Measurements from ENCODE around the gene PAQR4. TPM values are rescaled to one million over a fixed set of nuclear protein-coding genes. Genes with fewer than 3 reads are reported as not detected.

PAQR4 gene
- total and polyA plus RNA-seq, 2 experiments from 2014 or later = 4.5 to 8.3 TPM

DNA sequence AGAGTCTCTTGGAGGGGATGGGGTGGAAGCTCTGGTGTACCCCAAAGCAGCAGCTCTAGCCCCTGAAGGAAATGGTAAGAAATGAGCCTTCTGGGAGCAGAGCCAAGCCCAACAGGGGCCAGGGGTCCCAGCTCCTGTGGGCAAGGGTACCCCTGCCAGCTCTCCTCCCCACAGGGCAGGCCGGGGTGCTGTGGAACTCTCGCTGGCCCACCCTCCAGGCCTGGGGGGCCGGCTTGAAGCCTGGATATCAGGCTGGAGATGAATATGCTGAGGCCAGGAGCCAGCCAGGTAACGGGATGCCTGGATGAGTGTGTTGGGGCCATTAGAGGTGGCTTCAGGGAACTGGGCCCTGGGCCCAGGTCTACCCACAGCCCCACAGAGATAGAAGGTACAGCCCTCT is 31.4 kb downstream of the PAQR4 start:
- Histone ChIP-seq H3K4me3 (no peak overlapping the region), H3K9me2 (replicated peaks; ENCODE audit: insufficient read depth) (no peaks in the 10 kb centered on the region), H3K79me2 (no peaks in the 10 kb centered on the region), H3K4me2 (no peak overlapping the region), H3K4me1 (ENCODE audit: insufficient read depth) (no peaks in the 10 kb centered on the region), H4K20me1 (ENCODE audit: insufficient read depth, poor library complexity, severe bottlenecking) (no peaks in the 10 kb centered on the region), H3K27ac (no peak overlapping the region), H2AFZ (no peak overlapping the region), H3K36me3 (replicated peaks; ENCODE audit: insufficient read depth, low read depth) (no peaks in the 10 kb centered on the region), H3K27me3 (no peaks in the 10 kb centered on the region), H3K9me3 (ENCODE audit: low read depth) (no peaks in the 10 kb centered on the region)
- TF ChIP-seq CTCF (IDR thresholded peaks at IDR 0.05; ENCODE audit: poor library complexity) = no peak
- TF ChIP-seq EZH2 (IDR thresholded peaks at IDR 0.05; ENCODE audit: borderline replicate concordance) = no peak
- TF ChIP-seq EZH2phosphoT487 (IDR thresholded peaks at IDR 0.05; ENCODE audit: low read depth, severe bottlenecking, unreplicated experiment) = no peak
- no peak for DNase-seq (ENCODE audit: low spot score)
- WGBS (ENCODE audit: low lambda C conversion rate, missing lambda C conversion rate) = 94% methylated on average over 4 of the region's 4 CpGs

DNA sequence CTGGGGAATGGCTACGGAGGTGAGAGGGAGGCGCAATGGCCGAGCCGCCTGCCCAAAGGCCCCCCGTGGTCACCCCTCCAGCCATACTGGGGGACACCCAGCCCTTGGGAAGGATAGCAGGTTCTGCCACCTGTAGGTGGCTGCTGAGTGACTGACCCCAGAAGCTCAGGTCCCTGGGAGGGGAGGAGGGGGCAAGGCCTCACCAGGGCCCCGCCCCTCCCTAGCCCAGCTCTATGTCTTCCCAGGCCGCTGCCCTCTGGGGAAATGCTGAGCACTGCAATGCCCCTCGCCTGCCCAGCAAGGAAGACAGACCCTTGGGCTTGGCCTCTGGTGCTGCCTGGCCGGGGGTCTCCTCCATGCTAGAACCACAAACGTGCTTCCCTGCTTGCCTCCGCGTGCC is 32.2 kb downstream of the PAQR4 start:
- 83% methylated on average over 11 of the region's 12 CpGs for WGBS (ENCODE audit: low lambda C conversion rate, missing lambda C conversion rate)
- Histone ChIP-seq H3K36me3 (replicated peaks; ENCODE audit: insufficient read depth, low read depth) (no peaks in the 10 kb centered on the region), H3K27ac (no peak overlapping the region), H3K4me2 (no peak overlapping the region), H3K27me3 (no peaks in the 10 kb centered on the region), H3K4me3 (no peak overlapping the region), H2AFZ (no peak overlapping the region), H3K4me1 (ENCODE audit: insufficient read depth) (peaks cover 2% of the 10 kb centered on the region), H3K79me2 (no peaks in the 10 kb centered on the region), H3K9me3 (ENCODE audit: low read depth) (no peaks in the 10 kb centered on the region), H3K9me2 (replicated peaks; ENCODE audit: insufficient read depth) (no peaks in the 10 kb centered on the region), H4K20me1 (ENCODE audit: insufficient read depth, poor library complexity, severe bottlenecking) (no peaks in the 10 kb centered on the region)
- no peak for DNase-seq (ENCODE audit: low spot score)
- TF ChIP-seq EZH2phosphoT487 (IDR thresholded peaks at IDR 0.05; ENCODE audit: low read depth, severe bottlenecking, unreplicated experiment) (no peak), CTCF (IDR thresholded peaks at IDR 0.05; ENCODE audit: poor library complexity) (no peak), EZH2 (IDR thresholded peaks at IDR 0.05; ENCODE audit: borderline replicate concordance) (no peak)

DNA sequence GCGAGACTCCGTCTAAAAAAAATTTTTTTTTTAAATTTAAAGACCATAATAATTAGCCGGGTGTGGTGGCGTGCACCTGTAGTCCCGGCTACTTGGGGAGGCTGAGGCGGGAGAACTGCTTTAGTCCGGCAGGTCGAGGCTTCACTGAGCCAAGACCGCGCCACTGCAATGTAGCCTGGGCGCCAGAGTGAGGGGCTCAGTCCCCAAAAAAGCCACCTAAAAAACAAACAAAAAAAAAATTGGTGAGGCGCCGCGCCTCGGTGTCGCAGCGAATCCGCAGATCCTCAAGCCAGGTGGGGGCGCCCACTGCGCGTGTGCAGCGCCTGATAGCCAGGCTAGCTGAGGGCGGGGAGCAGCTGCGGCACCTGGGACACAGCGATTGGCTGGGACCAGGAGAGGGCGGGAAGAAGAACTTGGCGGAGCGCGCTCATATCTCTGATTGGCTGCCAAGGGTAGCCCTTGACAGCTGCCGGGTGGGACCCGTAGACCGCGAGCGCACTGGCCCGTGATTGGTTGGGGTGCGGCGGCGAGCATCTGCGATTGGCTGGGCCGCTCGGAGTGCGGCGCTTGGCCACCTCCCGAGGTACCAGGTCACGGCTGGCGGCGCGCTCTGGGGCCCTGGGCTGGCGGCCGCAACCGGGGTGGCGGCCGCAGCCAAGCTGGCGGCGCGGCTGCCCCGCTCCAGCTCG is 34.6 kb downstream of the PAQR4 start:
- peak; percentile 99 for DNase-seq (ENCODE audit: low spot score)
- Histone ChIP-seq H2AFZ (no peak overlapping the region), H3K36me3 (replicated peaks; ENCODE audit: insufficient read depth, low read depth) (no peaks in the 10 kb centered on the region), H3K4me1 (ENCODE audit: insufficient read depth) (peaks cover 25% of the 10 kb centered on the region), H3K27ac (no peak overlapping the region), H3K4me3 (no peak overlapping the region), H3K79me2 (no peaks in the 10 kb centered on the region), H4K20me1 (ENCODE audit: insufficient read depth, poor library complexity, severe bottlenecking) (no peaks in the 10 kb centered on the region), H3K9me3 (ENCODE audit: low read depth) (no peaks in the 10 kb centered on the region), H3K9me2 (replicated peaks; ENCODE audit: insufficient read depth) (no peaks in the 10 kb centered on the region), H3K4me2 (peak overlapping the region; percentile 61), H3K27me3 (no peaks in the 10 kb centered on the region)
- peak; percentile 65 for TF ChIP-seq CTCF (IDR thresholded peaks at IDR 0.05; ENCODE audit: poor library complexity)
- no peak for TF ChIP-seq EZH2phosphoT487 (IDR thresholded peaks at IDR 0.05; ENCODE audit: low read depth, severe bottlenecking, unreplicated experiment)
- WGBS (ENCODE audit: low lambda C conversion rate, missing lambda C conversion rate) = 9% methylated on average over 50 of the region's 58 CpGs
